PC-3 (cell line): ENCODE measurements around the gene SDC1.

Source experiments
- CTCF ChIP-seq: fragments of 300-600 bp; sonication (generic); conservative IDR thresholded peaks from 2 replicates; pipeline ENCODE4 v1.5.1; 2017; ENCODE audit warnings: antibody characterized with exemption, low read depth, mild to moderate bottlenecking, low read length
- EZH2phosphoT487 ChIP-seq: fragments of 300-600 bp; sonication (generic); IDR thresholded peaks from 2 replicates; pipeline ENCODE4 v1.6.1; 2018; ENCODE audit warnings: mild to moderate bottlenecking, antibody characterized with exemption, low read length, borderline replicate concordance

- TF ChIP-seq CTCF = no peak
- TF ChIP-seq EZH2phosphoT487 = no peak
These were observed 24.2 kb upstream of the SDC1 start for GRCh38 chr2:20249170-20249569.
